Mesenchymal stem cell (in vitro differentiated cells and primary cell): ENCODE results near the gene CELSR1.

Experiments used
- DNase-seq: peaks from one replicate; pipeline ENCODE4 v3.0.0-alpha.2; 2013
- H2AFZ ChIP-seq: one replicate; pipeline ENCODE4 v1.6.1; 2013; ENCODE audit warnings: low read depth, mild to moderate bottlenecking, control low read depth, inconsistent platforms, low read length, moderate library complexity
- H2AK5ac ChIP-seq: 2 replicates; pipeline ENCODE4 v1.6.1; 2013; ENCODE audit warnings: low read length, moderate library complexity, mild to moderate bottlenecking, inconsistent platforms; ENCODE audit not compliant: severe bottlenecking
- H2BK120ac ChIP-seq: one replicate; pipeline ENCODE4 v1.6.1; 2013; ENCODE audit warnings: low read depth, mild to moderate bottlenecking, inconsistent platforms, low read length, moderate library complexity
- H2BK12ac ChIP-seq, 2 experiments: one replicate each; pipeline ENCODE4 v1.6.1; 2013; ENCODE audit warnings: inconsistent platforms in 2 of 2, low read length in 2 of 2, mild to moderate bottlenecking in 2 of 2, moderate library complexity in 2 of 2, control low read depth in 1 of 2
- H2BK15ac ChIP-seq: one replicate; pipeline ENCODE4 v1.6.1; 2013; ENCODE audit warnings: mild to moderate bottlenecking, low read depth, inconsistent platforms; ENCODE audit not compliant: poor library complexity, severe bottlenecking
- H2BK5ac ChIP-seq: 2 replicates; pipeline ENCODE4 v1.6.1; 2013; ENCODE audit warnings: low read depth, mild to moderate bottlenecking, low read length, control low read depth, inconsistent platforms; ENCODE audit not compliant: poor library complexity, severe bottlenecking
- H3K14ac ChIP-seq, 2 experiments: one replicate each; pipeline ENCODE4 v1.6.1; 2013; ENCODE audit warnings: inconsistent platforms in 2 of 2, low read length in 2 of 2, control low read depth in 1 of 2, mild to moderate bottlenecking in 1 of 2, moderate library complexity in 1 of 2
- H3K18ac ChIP-seq, 2 experiments: one replicate each; pipeline ENCODE4 v1.6.1; 2013; ENCODE audit warnings: inconsistent platforms in 2 of 2, low read length in 2 of 2, control low read depth in 1 of 2, low read depth in 1 of 2, mild to moderate bottlenecking in 1 of 2
- H3K23ac ChIP-seq, 2 experiments: one replicate each; pipeline ENCODE4 v1.6.1; 2013; ENCODE audit warnings: inconsistent platforms in 2 of 2, low read length in 2 of 2, mild to moderate bottlenecking in 2 of 2, moderate library complexity in 2 of 2, control low read depth in 1 of 2
- H3K27ac ChIP-seq: 2 replicates; pipeline ENCODE4 v1.5.1; 2013; ENCODE audit warnings: mild to moderate bottlenecking, moderate library complexity, low read length, control low read depth, inconsistent platforms; ENCODE audit not compliant: poor library complexity, severe bottlenecking
- H3K27me3 ChIP-seq, 2 experiments: 2 replicates each; pipeline versions ENCODE4 v1.6.1 to v1.7.0; 2013; ENCODE audit warnings: low read length in 2 of 2, mild to moderate bottlenecking in 2 of 2, moderate library complexity in 2 of 2, control low read depth in 1 of 2, inconsistent platforms in 1 of 2; ENCODE audit not compliant: control insufficient read depth in 1 of 2, insufficient read depth in 1 of 2
- H3K36me3 ChIP-seq, 2 experiments: 2 replicates each; pipeline versions ENCODE4 v1.6.1 to v1.7.0; 2013; ENCODE audit warnings: low read length in 2 of 2, control low read depth in 1 of 2, inconsistent platforms in 1 of 2, low read depth in 1 of 2, mild to moderate bottlenecking in 1 of 2; ENCODE audit not compliant: insufficient read depth in 2 of 2, control insufficient read depth in 1 of 2
- H3K4ac ChIP-seq, 2 experiments: one replicate each; pipeline ENCODE4 v1.6.1; 2013; ENCODE audit warnings: inconsistent platforms in 2 of 2, low read length in 2 of 2, mild to moderate bottlenecking in 2 of 2, moderate library complexity in 2 of 2, control low read depth in 1 of 2, low read depth in 1 of 2
- H3K4me1 ChIP-seq: 2 replicates; pipeline ENCODE4 v1.6.1; 2013; ENCODE audit warnings: low read depth, low read length, control low read depth; ENCODE audit not compliant: control insufficient read depth, insufficient read depth
- H3K4me2 ChIP-seq: 2 replicates; pipeline ENCODE4 v1.6.1; 2013; ENCODE audit warnings: low read length, mild to moderate bottlenecking, inconsistent platforms; ENCODE audit not compliant: poor library complexity, severe bottlenecking
- H3K4me3 ChIP-seq, 2 experiments: 2 replicates each; pipeline versions ENCODE4 v1.5.1 to v1.7.0; 2013; ENCODE audit warnings: low read length in 2 of 2, mild to moderate bottlenecking in 2 of 2, control low read depth in 1 of 2, low read depth in 1 of 2; ENCODE audit not compliant: insufficient read depth in 1 of 2
- H3K79me1 ChIP-seq: replicated peaks from 2 replicates; pipeline ENCODE4 v1.6.1; 2013; ENCODE audit warnings: mild to moderate bottlenecking, control low read depth, low read length, inconsistent platforms; ENCODE audit not compliant: poor library complexity, severe bottlenecking
- H3K9ac ChIP-seq: 2 replicates; pipeline ENCODE4 v1.7.0; 2013; ENCODE audit warnings: mild to moderate bottlenecking, low read length, moderate library complexity
- H3K9me3 ChIP-seq: 2 replicates; pipeline ENCODE4 v1.7.0; 2013; ENCODE audit warnings: mild to moderate bottlenecking, low read length; ENCODE audit not compliant: control insufficient read depth
- H4K8ac ChIP-seq: one replicate; pipeline ENCODE4 v1.6.1; 2013; ENCODE audit warnings: inconsistent platforms, mild to moderate bottlenecking, low read length, moderate library complexity
- H4K91ac ChIP-seq: one replicate; pipeline ENCODE4 v1.6.1; 2013; ENCODE audit warnings: mild to moderate bottlenecking, low read length, inconsistent platforms
- WGBS: methylation state at CpG from one replicate; pipeline ENCODE4 v1.1.7; 2013; ENCODE audit warnings: mixed read lengths; 5-methylcytosine and 5-hydroxymethylcytosine counted together

The CELSR1 gene

DNA sequence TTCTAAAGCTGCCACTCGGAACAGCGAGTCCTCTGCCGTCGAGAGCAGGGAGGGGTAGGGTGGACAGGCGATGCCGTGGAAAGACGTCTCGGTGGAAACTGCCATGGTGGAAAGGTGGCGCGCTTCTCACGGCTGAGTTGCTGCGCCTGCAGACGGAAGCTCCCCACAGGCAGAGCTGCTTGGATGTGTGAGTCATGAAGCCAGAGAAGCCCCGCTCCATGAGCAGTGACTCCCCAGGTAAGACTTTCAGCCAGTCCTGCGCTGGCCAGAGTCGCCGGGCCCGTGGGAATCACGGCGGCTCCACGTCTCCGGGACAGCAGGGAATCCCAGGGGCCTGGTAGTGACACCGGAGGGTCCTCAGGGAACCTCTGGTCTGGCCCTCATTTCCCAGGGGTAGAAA is 205.9 kb downstream of the CELSR1 start:
- no peak overlapping the region for H3K23ac ChIP-seq
- H4K91ac ChIP-seq = no peak overlapping the region
- H3K27ac ChIP-seq = no peak overlapping the region
- no peak overlapping the region for H3K4me2 ChIP-seq
- no peaks in the 10 kb centered on the region for H3K9me3 ChIP-seq
- peaks cover 9% of the 10 kb centered on the region for H3K79me1 ChIP-seq
- no peak overlapping the region for H2BK120ac ChIP-seq
- no peak overlapping the region for H4K8ac ChIP-seq
- H3K14ac ChIP-seq = no peak overlapping the region
- no peak overlapping the region for H3K9ac ChIP-seq
- H2BK5ac ChIP-seq = no peak overlapping the region
- DNase-seq = no peak
- no peak overlapping the region for H2BK12ac ChIP-seq
- H3K4ac ChIP-seq = no peak overlapping the region
- H3K4me1 ChIP-seq = peaks cover 3% of the 10 kb centered on the region
- WGBS = 97% methylated on average over 23 of the region's 23 CpGs
- H3K4me3 ChIP-seq = no peak overlapping the region
- no peak overlapping the region for H2AK5ac ChIP-seq
- no peaks in the 10 kb centered on the region for H3K27me3 ChIP-seq
- no peak overlapping the region for H2AFZ ChIP-seq
- no peak overlapping the region for H3K18ac ChIP-seq
- H2BK15ac ChIP-seq = no peak overlapping the region
- H3K36me3 ChIP-seq = peaks cover 0 to 37% of the 10 kb centered on the region in 2 experiments

DNA sequence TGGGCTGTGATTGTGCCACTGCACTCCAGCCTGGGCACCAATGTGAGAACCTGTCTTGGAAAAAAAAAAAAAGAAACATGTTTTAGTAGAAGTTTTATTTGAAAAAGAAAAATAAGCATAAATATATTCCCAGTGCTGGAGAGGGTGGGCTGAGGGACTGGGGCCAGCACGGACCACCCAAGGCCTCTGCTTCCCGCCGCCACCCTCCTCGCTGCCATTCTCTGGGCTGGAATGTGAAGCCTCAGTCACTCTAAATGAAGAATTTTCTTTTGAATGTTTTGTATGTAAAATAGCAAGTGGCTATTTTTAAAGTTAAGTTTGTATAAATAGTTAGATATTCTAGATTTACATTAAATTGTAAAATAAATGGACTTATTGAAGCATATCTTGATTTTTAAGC is 207.0 kb downstream of the CELSR1 start:
- no peaks in the 10 kb centered on the region for H3K9me3 ChIP-seq
- H3K27me3 ChIP-seq = no peaks in the 10 kb centered on the region
- H2BK120ac ChIP-seq = no peak overlapping the region
- H2AK5ac ChIP-seq = no peak overlapping the region
- H4K8ac ChIP-seq = no peak overlapping the region
- H3K36me3 ChIP-seq = peaks cover 3 to 48% of the 10 kb centered on the region in 2 experiments
- H2BK5ac ChIP-seq = no peak overlapping the region
- no peak overlapping the region for H2AFZ ChIP-seq
- no peak overlapping the region for H3K9ac ChIP-seq
- no peak overlapping the region for H3K4me3 ChIP-seq
- DNase-seq = no peak
- no peak overlapping the region for H3K23ac ChIP-seq
- 100% methylated on average over 4 of the region's 4 CpGs for WGBS
- H3K27ac ChIP-seq = no peak overlapping the region
- no peak overlapping the region for H2BK12ac ChIP-seq
- H3K4ac ChIP-seq = no peak overlapping the region
- H3K4me2 ChIP-seq = no peak overlapping the region
- H4K91ac ChIP-seq = no peak overlapping the region
- H3K4me1 ChIP-seq = peaks cover 3% of the 10 kb centered on the region
- peaks cover 14% of the 10 kb centered on the region for H3K79me1 ChIP-seq
- no peak overlapping the region for H3K18ac ChIP-seq
- H2BK15ac ChIP-seq = no peak overlapping the region
- no peak overlapping the region for H3K14ac ChIP-seq

DNA sequence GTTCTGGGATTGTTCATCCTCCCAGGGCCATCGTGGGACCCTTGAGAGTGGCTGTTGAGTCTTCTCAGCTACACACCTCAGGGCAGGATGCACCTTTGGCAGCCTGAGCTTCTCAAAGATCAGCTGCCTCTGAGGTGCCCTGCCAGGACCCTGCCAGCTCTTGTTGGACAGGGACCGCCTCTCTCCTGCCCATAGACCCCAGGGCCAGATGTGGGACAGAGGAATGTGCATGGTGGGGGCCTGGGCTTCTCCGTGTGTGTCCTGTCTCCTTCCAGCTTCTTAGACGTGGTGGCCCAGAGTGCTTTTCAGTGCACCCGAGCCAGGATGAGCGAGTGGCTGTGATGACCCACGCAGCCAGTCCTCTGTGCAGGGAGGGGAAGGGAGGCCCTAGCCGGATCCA is 207.8 kb downstream of the CELSR1 start:
- H3K9me3 ChIP-seq = no peaks in the 10 kb centered on the region
- no peak overlapping the region for H2AK5ac ChIP-seq
- peaks cover 3 to 48% of the 10 kb centered on the region in 2 experiments for H3K36me3 ChIP-seq
- no peak overlapping the region for H2BK5ac ChIP-seq
- 94% methylated on average over 8 of the region's 8 CpGs for WGBS
- H4K91ac ChIP-seq = no peak overlapping the region
- H3K14ac ChIP-seq = no peak overlapping the region
- no peak overlapping the region for H3K4ac ChIP-seq
- H3K9ac ChIP-seq = no peak overlapping the region
- no peak overlapping the region for H3K23ac ChIP-seq
- H3K4me2 ChIP-seq = no peak overlapping the region
- H3K4me3 ChIP-seq = no peak overlapping the region
- no peak overlapping the region for H3K18ac ChIP-seq
- no peak overlapping the region for H2AFZ ChIP-seq
- H2BK12ac ChIP-seq = no peak overlapping the region
- no peaks in the 10 kb centered on the region for H3K27me3 ChIP-seq
- no peak overlapping the region for H4K8ac ChIP-seq
- peaks cover 14% of the 10 kb centered on the region for H3K79me1 ChIP-seq
- no peak for DNase-seq
- peaks cover 3% of the 10 kb centered on the region for H3K4me1 ChIP-seq
- no peak overlapping the region for H2BK15ac ChIP-seq
- no peak overlapping the region for H3K27ac ChIP-seq
- no peak overlapping the region for H2BK120ac ChIP-seq

DNA sequence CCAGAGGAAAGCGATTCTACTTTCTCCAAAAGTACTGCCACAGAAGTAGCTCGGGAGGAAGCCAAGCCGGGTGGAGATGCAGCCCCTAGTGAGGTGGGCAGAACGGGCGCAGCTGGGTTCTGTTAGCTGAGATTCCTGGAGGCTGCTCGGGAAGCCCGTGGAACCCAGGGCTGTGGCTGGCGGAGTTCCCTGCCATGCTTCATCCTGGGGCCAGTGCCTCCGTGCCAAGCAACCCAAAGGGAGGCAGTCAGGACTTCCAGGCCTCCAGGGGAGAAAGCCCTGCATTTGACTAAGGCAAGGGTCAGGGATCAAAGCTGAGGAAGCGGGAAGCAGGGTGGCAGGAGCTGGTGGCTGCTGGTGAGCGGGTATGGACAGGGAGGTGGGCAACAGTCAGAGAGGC is 208.6 kb downstream of the CELSR1 start:
- Histone ChIP-seq H2AK5ac (no peak overlapping the region), H3K23ac (no peak overlapping the region), H2BK12ac (no peak overlapping the region), H3K27ac (no peak overlapping the region), H4K91ac (no peak overlapping the region), H3K14ac (no peak overlapping the region), H3K4me1 (peaks cover 3% of the 10 kb centered on the region), H3K4me2 (no peak overlapping the region), H2BK120ac (no peak overlapping the region), H4K8ac (no peak overlapping the region), H3K27me3 (no peaks in the 10 kb centered on the region), H2BK15ac (no peak overlapping the region), H3K79me1 (peaks cover 18% of the 10 kb centered on the region), H3K9me3 (no peaks in the 10 kb centered on the region), H3K36me3 (peaks cover 3 to 51% of the 10 kb centered on the region in 2 experiments), H3K4me3 (no peak overlapping the region), H2AFZ (no peak overlapping the region), H3K18ac (no peak overlapping the region), H3K4ac (no peak overlapping the region), H2BK5ac (no peak overlapping the region), H3K9ac (no peak overlapping the region)
- no peak for DNase-seq
- 95% methylated on average over 11 of the region's 11 CpGs for WGBS
